Ovary (tissue), 3 donors: ENCODE results near the gene TOP1.

Experiments
- EP300 ChIP-seq: sonication (generic); formaldehyde crosslinking; IDR thresholded peaks from one replicate; pipeline ENCODE4 v1.6.1; 2017; ENCODE audit warnings: antibody characterized with exemption
- POLR2A ChIP-seq: fragments of 450-650 bp; IDR thresholded peaks from one replicate; pipeline ENCODE4 v1.6.1; 2017; ENCODE audit warnings: antibody characterized with exemption, mild to moderate bottlenecking, moderate library complexity
- TF ChIP-seq, protein P1 (sequence below), 3 donors: fragments of 450-650 bp in 2 of 3; fragments of 200-600 bp in 1 of 3; IDR thresholded peaks; one replicate each; pipeline versions ENCODE4 v1.5.1 to v1.8.0; 2016 to 2022; ENCODE audit warnings: antibody characterized with exemption in 3 of 3, mild to moderate bottlenecking in 1 of 3
- donor health status: DM: no; HTN: no; CAD: no.

DNA sequence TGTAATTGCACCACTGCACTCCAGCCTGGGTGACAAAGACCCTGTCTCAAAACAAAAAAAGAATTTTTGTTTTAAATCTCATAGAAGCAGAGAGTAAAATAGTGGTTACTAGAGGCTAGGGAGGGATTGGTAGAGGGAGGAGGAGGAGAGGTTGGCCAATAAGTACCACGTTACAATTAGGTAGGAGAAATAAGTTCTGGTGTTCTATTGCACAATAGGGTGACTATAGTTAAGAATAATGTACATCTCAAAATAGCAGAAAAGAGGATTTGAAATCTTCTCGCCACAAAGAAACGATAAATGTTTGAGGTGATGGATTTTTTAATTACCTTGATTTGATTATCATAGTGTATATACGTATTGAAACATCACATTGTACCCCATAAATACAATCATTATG, 27.1 kb upstream of the TOP1 start:
- TF ChIP-seq EP300: no peak
- TF ChIP-seq, protein P1, sequence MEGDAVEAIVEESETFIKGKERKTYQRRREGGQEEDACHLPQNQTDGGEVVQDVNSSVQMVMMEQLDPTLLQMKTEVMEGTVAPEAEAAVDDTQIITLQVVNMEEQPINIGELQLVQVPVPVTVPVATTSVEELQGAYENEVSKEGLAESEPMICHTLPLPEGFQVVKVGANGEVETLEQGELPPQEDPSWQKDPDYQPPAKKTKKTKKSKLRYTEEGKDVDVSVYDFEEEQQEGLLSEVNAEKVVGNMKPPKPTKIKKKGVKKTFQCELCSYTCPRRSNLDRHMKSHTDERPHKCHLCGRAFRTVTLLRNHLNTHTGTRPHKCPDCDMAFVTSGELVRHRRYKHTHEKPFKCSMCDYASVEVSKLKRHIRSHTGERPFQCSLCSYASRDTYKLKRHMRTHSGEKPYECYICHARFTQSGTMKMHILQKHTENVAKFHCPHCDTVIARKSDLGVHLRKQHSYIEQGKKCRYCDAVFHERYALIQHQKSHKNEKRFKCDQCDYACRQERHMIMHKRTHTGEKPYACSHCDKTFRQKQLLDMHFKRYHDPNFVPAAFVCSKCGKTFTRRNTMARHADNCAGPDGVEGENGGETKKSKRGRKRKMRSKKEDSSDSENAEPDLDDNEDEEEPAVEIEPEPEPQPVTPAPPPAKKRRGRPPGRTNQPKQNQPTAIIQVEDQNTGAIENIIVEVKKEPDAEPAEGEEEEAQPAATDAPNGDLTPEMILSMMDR (IDR thresholded peaks at IDR 0.05): no peak
- no peak for TF ChIP-seq POLR2A
